HG03520 (cell line): ENCODE data around the gene KISS1R.

Experiments used
- ATAC-seq: cut with Tn5 transposase; IDR thresholded peaks from one replicate; pipeline ENCODE4 v1.9.1; 2021; ENCODE audit warnings: mild to moderate bottlenecking, moderate library complexity; ENCODE audit not compliant: unreplicated experiment

Gene KISS1R

GRCh38 chr19:966485-967088 lies 49.5 kb downstream of the KISS1R start:
- ATAC-seq: no peak
